ENCODE data around the gene USF3.

- TF ChIP-seq, protein P1, sequence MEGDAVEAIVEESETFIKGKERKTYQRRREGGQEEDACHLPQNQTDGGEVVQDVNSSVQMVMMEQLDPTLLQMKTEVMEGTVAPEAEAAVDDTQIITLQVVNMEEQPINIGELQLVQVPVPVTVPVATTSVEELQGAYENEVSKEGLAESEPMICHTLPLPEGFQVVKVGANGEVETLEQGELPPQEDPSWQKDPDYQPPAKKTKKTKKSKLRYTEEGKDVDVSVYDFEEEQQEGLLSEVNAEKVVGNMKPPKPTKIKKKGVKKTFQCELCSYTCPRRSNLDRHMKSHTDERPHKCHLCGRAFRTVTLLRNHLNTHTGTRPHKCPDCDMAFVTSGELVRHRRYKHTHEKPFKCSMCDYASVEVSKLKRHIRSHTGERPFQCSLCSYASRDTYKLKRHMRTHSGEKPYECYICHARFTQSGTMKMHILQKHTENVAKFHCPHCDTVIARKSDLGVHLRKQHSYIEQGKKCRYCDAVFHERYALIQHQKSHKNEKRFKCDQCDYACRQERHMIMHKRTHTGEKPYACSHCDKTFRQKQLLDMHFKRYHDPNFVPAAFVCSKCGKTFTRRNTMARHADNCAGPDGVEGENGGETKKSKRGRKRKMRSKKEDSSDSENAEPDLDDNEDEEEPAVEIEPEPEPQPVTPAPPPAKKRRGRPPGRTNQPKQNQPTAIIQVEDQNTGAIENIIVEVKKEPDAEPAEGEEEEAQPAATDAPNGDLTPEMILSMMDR (IDR thresholded peaks at IDR 0.05): no peak
- no peak for TF ChIP-seq POLR2A (IDR thresholded peaks at IDR 0.05)
- no peak for TF ChIP-seq EP300 (IDR thresholded peaks at IDR 0.05)
Measured at GRCh38 chr3:113728661-113729060, 32.2 kb upstream of the USF3 start.

All from stomach (tissue), 4 donors.